Astrocyte of the spinal cord (primary cell): ENCODE measurements around the gene DMRTA2.

Experiments used
- DNase-seq: peaks from one replicate; pipeline ENCODE4 v3.0.0; 2011; ENCODE audit warnings: low read depth, low spot score
- H3K4me3 ChIP-seq: 2 replicates; pipeline ENCODE4 v1.5.1; 2011; ENCODE audit warnings: low read depth, mild to moderate bottlenecking, low read length, moderate library complexity
- in situ Hi-C: cut with HindIII; loops from 2 replicates; pipeline ENCODE4 v1.10.0; 2017; ENCODE audit warnings: low sequenced_read_pairs
- TF ChIP-seq, protein P1 (sequence below): IDR thresholded peaks from 2 replicates; pipeline ENCODE4 v1.5.1; 2012; ENCODE audit warnings: low read depth, mild to moderate bottlenecking, low read length, inconsistent platforms

The DMRTA2 gene

DNA sequence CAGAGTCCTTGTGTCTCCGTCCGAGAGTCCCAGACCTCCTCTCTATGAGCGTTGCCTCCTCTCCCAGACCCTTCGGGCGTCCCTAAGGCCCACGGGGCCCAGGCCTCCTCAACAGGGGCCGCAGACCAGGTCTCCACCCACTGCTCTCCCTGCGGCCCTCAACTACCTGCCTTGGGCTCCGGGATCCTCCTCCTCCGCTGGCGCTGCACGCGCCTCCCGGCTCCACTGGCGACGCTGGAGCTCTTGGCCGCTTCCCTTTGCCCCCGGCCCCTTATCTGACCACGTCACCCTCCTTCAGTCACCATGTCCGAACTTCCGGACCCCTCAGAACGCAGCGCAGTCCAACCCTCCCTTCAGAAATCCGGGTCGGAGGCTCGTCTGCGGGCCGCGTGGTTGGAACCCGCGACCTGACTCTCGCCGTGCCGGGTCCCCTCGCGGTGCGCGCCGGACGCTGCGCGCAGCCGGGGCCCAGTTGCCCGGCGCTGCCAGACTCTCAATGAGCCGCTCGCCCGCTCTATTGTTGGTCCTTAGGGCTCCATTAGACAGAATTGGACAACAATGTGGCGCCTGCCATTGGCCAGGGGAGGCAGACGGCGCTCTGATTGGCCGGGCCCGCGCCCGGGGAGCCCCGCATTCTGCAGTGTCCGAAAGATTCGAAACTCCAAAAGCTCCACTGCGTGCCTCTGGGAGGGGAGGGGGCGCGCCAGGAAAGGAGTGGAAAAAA is at the start of gene DMRTA2:
TSS of gene DMRTA2 (minus strand) at position 498 of the 724 bp plus-strand sequence. CDS start 1,907 bp downstream, outside the sequence.
- no peak for DNase-seq

DNA sequence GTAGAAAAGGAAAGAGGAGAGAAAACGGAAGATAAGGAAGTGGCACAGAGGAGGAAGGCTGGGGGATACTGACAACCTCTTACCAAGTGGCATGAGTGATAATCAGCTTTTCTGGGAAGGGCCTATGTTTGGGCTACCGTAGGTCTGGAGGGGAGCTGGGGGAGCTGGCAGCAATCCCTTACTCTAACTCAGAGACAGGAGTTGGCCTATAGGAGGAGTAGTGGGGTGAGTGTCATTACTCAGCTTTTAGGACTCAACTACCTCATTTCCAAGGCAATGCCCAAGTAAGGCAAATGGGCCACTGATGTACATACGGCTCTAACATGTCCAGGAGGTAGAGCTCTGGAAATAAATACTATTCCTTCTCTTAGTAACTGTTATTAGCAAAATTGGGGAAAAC is 48.7 kb upstream of the DMRTA2 start:
- no peak for DNase-seq
- in situ Hi-C loops, result no loop called here
- TF ChIP-seq, protein P1, sequence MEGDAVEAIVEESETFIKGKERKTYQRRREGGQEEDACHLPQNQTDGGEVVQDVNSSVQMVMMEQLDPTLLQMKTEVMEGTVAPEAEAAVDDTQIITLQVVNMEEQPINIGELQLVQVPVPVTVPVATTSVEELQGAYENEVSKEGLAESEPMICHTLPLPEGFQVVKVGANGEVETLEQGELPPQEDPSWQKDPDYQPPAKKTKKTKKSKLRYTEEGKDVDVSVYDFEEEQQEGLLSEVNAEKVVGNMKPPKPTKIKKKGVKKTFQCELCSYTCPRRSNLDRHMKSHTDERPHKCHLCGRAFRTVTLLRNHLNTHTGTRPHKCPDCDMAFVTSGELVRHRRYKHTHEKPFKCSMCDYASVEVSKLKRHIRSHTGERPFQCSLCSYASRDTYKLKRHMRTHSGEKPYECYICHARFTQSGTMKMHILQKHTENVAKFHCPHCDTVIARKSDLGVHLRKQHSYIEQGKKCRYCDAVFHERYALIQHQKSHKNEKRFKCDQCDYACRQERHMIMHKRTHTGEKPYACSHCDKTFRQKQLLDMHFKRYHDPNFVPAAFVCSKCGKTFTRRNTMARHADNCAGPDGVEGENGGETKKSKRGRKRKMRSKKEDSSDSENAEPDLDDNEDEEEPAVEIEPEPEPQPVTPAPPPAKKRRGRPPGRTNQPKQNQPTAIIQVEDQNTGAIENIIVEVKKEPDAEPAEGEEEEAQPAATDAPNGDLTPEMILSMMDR, result no peak
- no peak overlapping the region for H3K4me3 ChIP-seq

More for the DNA sequence above, at the start of gene DMRTA2:
- TF ChIP-seq, protein P1, result no peak
- H3K4me3 ChIP-seq, result no peak within 1 kb of the TSS
- in situ Hi-C loops, result no loop called here

DNA sequence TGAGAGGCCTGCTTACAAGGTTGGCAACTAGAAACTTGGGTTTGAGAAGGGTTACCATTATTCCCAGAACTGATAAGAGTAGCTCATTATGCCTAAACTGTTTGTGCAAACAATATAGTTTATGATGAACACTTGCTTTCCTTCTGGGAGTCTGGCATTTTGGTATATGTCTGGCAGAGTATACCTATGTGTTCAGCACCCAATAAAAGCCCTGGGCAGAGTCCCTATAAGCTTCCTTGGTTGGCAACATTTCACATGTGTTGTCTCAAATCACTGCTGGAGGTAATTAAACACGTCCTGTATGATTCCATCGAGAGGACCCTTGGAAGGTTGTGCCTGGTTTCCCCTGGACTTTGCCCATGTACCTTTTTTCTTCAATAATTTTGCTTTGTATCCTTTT is 39.7 kb upstream of the DMRTA2 start:
- TF ChIP-seq, protein P1, result no peak
- in situ Hi-C loops, result no loop called here
- H3K4me3 ChIP-seq, result no peak overlapping the region
- no peak for DNase-seq

GRCh38 chr1:50458507-50458906 is 35.3 kb upstream of the DMRTA2 start:
- no peak overlapping the region for H3K4me3 ChIP-seq
- in situ Hi-C loops, result no loop called here
- DNase-seq, result peak; percentile 13
- TF ChIP-seq, protein P1, result no peak

DNA sequence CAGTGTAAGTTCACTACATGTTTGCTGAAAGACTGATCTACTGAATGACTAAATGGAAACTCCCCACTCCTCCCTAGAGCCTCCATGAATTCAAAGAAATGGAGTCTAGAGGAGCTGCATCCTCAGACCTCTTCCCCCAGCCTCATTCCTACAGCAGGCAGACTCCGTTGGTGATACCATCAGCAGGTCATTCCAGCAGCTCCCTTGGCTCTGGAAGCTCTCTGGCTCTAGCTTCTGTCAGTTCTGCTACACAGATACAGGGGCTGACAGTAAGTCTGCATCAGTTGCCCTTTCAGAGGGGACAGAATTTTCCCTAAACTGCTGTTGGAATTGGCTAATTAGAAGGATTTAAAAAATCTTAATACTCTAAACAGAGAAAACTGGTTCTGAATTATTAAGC is 31.7 kb upstream of the DMRTA2 start:
- TF ChIP-seq, protein P1, result no peak
- in situ Hi-C loops, result no loop called here
- DNase-seq, result no peak
- H3K4me3 ChIP-seq, result no peak overlapping the region

GRCh38 chr1:50453266-50453665 is 30.0 kb upstream of the DMRTA2 start:
- DNase-seq, result no peak
- in situ Hi-C loops, result no loop called here
- TF ChIP-seq, protein P1, result no peak
- no peak overlapping the region for H3K4me3 ChIP-seq
